ENCODE measurements around the gene ZGPAT. TPM values are rescaled to one million over a fixed set of nuclear protein-coding genes. Genes with fewer than 3 reads are reported as not detected.

The ZGPAT gene
- total RNA-seq, 4 donors from 2014 or later, result 21.7 to 25.8 (median 23.3) TPM

DNA sequence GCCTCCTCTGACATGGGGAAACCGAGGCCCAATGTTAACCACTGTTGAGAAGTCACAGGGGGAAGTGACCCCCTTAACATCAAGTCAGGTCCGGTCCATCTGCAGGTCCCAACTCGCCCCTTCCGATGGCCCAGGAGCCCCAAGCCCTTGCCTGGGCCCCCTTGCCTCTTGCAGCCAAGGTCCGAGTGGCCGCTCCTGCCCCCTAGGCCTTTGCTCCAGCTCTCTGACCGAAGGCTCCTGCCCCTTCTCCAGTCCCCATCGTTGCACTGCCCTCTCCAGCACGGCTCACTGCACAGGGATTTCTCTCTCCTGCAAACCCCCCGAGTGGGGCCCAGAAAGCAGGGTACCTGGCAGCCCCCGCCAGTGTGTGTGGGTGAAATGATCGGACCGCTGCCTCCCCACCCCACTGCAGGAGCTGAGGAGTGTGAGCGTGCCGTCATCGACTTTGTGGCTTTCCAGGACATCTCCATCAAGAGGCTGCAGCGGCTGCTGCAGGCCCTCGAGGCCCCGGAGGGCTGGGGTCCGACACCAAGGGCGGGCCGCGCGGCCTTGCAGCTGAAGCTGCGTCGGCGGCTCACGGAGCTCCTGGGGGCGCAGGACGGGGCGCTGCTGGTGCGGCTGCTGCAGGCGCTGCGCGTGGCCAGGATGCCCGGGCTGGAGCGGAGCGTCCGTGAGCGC is 9.8 kb upstream of the ZGPAT start:
- WGBS, result 69% methylated on average over 37 of the region's 40 CpGs
- Histone ChIP-seq H3K27me3 (no peaks in the 10 kb centered on the region), H3K36me3 (peaks cover 4% of the 10 kb centered on the region), H3K4me3 (peak overlapping the region; percentile 47), H3K27ac (no peak overlapping the region), H3K4me1 (peaks cover 58% of the 10 kb centered on the region), H3K9me3 (no peaks in the 10 kb centered on the region)
- TF ChIP-seq CTCF (IDR thresholded peaks at IDR 0.05) (no peak), POLR2AphosphoS5 (IDR thresholded peaks at IDR 0.05) (no peak), POLR2A (IDR thresholded peaks at IDR 0.05) (no peak), EP300 (IDR thresholded peaks at IDR 0.05) (no peak)
- DNase-seq (ENCODE audit: low spot score in 2 of 2), result peak in 1 of 2 donors; percentile 65

GRCh38 chr20:63698739-63699465 is 8.9 kb upstream of the ZGPAT start:
- no peaks in the 10 kb centered on the region for H3K9me3 ChIP-seq
- H3K4me3 ChIP-seq, result peak overlapping the region; percentile 47
- TF ChIP-seq EP300 (IDR thresholded peaks at IDR 0.05) (no peak), POLR2AphosphoS5 (IDR thresholded peaks at IDR 0.05) (peak in 1 of 3 donors; percentile 37)
- peaks cover 10% of the 10 kb centered on the region for H3K36me3 ChIP-seq
- H3K4me1 ChIP-seq, result peaks cover 57% of the 10 kb centered on the region
- peak overlapping the region; percentile 86 for H3K27ac ChIP-seq
- DNase-seq (ENCODE audit: low spot score in 2 of 2), result peak in 1 of 2 donors; percentile 77
- 30% methylated on average over 11 of the region's 19 CpGs for WGBS
- H3K27me3 ChIP-seq, result no peaks in the 10 kb centered on the region

- Histone ChIP-seq H3K27ac (peak overlapping the region; percentile 86), H3K4me1 (peaks cover 55% of the 10 kb centered on the region), H3K9me3 (no peaks in the 10 kb centered on the region), H3K36me3 (peaks cover 17% of the 10 kb centered on the region), H3K27me3 (no peaks in the 10 kb centered on the region), H3K4me3 (no peak overlapping the region)
- WGBS, result 67% methylated on average over 8 of the region's 24 CpGs
- TF ChIP-seq CTCF (IDR thresholded peaks at IDR 0.05) (no peak), EP300 (IDR thresholded peaks at IDR 0.05) (no peak), POLR2AphosphoS5 (IDR thresholded peaks at IDR 0.05) (no peak), POLR2A (IDR thresholded peaks at IDR 0.05) (no peak)
- DNase-seq (ENCODE audit: low spot score in 2 of 2), result peak; percentile 75
These were observed 8.2 kb upstream of the ZGPAT start for GRCh38 chr20:63699466-63700198.

DNA sequence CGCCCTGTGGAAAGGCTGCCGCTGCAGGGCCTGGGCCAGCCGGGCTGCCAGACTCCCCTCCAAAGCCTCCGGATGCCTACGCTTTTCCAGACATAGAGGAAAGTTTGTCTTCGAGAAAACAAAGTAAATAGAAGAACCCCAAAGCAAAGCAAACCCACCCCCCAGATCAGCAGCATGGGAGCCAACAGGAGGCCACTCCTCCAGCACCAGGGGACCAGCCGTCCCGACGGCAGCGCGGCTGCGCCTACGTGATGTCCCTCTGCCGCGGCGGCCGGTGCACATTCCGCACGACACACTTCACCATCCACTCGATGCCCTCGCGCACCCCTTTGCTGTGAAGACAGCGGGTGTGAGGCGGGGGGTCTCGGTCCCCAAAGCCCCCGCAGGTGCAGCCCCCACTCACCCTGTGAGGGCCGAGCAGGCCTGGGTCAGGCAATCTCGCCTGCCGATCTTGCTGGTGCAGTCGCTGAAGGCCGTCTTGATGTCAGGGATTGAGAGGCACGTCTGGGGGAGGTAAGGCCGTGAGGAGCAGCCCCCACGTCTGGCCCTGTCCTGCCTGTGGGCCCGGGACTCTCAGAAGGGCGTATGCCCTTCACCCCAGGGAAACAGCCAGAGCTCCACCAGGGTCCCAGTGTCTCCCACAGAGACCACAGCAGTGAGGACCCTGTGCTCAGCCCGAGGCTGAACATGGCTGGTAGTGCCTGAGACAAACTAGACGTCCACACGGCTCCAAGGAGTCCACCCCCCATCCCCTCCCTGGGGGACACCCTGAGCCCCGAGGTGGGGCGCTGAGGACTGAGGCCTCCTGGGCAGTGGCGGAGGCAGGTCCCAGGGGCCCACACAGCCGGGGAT is 7.4 kb upstream of the ZGPAT start:
- DNase-seq (ENCODE audit: low spot score in 2 of 2), result peak; percentile 62 to 67

More for the DNA sequence above, 7.4 kb upstream of the ZGPAT start:
- TF ChIP-seq POLR2AphosphoS5 (IDR thresholded peaks at IDR 0.05) (no peak), EP300 (IDR thresholded peaks at IDR 0.05) (no peak), POLR2A (IDR thresholded peaks at IDR 0.05) (no peak), CTCF (IDR thresholded peaks at IDR 0.05) (no peak)
- no peaks in the 10 kb centered on the region for H3K9me3 ChIP-seq
- H3K36me3 ChIP-seq, result peaks cover 25% of the 10 kb centered on the region
- 78% methylated on average over 34 of the region's 43 CpGs for WGBS
- H3K27me3 ChIP-seq, result no peaks in the 10 kb centered on the region
- peak overlapping the region; percentile 86 for H3K27ac ChIP-seq
- peaks cover 47% of the 10 kb centered on the region for H3K4me1 ChIP-seq
- no peak overlapping the region for H3K4me3 ChIP-seq
